GM12864 (cell line): ENCODE results near the gene EZR.

Experiments
- DNase-seq: peaks from one replicate; pipeline ENCODE4 v3.0.0-alpha.2; 2011; ENCODE audit warnings: low read depth
- H3K4me3 ChIP-seq: 2 replicates; pipeline ENCODE4 v1.5.1; 2011; ENCODE audit warnings: mild to moderate bottlenecking, low read depth, low read length, control low read depth
- CTCF ChIP-seq: IDR thresholded peaks from 2 replicates; pipeline ENCODE4 v1.5.1; 2011; ENCODE audit warnings: low read depth, mild to moderate bottlenecking, moderate library complexity, low read length, control low read depth, inconsistent platforms; ENCODE audit errors: missing control alignments

Gene EZR

GRCh38 chr6:158803733-158804143 lies 15.4 kb downstream of the EZR start:
- DNase-seq = peak; percentile 65
- peak overlapping the region; percentile 44 for H3K4me3 ChIP-seq
- TF ChIP-seq CTCF = no peak

DNA sequence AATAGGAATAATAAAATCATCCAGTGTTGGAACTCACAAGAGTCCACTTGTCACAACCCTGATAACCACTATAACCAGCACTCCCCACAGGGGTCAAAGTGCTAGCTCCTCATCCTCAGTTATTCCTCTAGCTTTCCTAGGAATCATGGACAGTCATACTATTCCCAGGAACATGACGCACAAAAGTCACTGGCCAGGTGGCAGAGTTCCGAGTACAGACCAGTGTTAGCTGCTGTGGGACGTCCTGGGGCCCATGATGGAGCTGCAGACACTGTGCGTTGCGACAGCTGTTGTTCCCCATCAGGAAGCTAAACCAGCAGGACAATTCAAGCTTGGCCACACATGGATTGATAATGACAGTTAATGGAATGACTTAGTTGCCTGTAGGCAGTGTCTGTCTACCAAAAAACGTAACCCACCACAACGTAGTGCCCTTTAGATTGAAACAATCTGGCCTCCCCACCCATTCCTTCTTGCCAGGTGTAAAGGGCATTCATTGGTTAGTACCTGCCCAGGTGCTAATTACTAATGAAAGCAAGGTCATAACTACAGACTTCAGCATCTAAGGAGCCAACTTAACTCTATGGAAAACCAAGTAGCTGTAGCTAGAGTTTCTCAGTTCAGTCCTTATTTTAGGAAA lies 17.4 kb downstream of the EZR start:
- no peak for TF ChIP-seq CTCF
- no peak for DNase-seq
- H3K4me3 ChIP-seq = no peak overlapping the region

DNA sequence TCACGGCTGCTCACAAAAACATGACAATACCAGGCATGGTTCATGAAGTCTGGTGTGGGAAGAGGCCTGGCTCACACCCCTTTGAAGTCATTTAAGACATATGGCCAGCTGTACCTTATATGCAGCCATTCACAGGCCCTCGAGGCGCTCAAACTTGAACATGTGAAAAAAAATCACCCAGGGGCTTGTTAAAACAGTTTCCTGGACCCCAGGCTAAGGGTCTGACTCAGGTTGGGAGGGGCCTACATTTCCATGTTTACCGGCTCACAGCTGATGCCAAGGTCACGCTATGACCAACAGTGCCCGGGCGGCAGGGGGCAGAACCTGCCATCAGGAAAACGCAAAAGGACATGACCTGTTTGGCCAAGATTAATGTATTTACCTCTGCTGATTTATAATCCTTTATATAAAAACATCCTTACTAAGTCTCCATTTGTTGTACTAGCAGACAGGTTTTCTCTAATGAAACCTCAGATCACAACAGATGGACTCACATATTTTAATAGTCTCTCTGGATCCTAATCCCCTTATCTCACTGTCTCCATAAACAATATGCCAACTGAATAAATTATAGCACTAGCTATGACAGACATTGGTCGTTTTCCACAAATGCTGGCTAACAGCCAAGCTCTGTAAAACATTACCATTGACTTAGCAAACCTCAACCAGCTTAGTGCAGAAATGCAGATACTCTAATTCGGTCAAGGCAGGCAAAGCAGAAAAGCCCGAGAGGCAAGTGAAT lies 19.9 kb downstream of the EZR start:
- DNase-seq = no peak
- no peak overlapping the region for H3K4me3 ChIP-seq
- TF ChIP-seq CTCF = peak; percentile 10

DNA sequence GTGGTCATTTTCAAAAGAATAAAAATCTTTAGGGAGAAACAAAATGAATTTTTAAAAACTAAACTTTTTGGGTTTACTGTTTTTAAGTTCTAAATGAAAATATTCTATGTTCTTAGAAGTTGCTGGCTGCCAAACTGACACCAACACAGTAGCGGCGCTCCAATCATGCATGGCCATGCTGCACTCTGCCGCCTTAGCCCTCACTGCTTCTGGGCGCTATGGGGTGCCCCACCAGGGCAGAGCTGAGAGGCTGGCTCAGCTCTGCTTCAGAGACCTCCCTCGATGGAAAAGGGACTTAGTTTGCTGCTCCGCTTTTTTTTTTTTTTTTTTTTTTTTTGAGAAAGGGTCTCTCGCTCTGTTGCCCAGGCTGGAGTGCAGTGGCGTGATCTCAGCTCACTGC lies 20.9 kb downstream of the EZR start:
- TF ChIP-seq CTCF = no peak
- H3K4me3 ChIP-seq = no peak overlapping the region
- DNase-seq = no peak

DNA sequence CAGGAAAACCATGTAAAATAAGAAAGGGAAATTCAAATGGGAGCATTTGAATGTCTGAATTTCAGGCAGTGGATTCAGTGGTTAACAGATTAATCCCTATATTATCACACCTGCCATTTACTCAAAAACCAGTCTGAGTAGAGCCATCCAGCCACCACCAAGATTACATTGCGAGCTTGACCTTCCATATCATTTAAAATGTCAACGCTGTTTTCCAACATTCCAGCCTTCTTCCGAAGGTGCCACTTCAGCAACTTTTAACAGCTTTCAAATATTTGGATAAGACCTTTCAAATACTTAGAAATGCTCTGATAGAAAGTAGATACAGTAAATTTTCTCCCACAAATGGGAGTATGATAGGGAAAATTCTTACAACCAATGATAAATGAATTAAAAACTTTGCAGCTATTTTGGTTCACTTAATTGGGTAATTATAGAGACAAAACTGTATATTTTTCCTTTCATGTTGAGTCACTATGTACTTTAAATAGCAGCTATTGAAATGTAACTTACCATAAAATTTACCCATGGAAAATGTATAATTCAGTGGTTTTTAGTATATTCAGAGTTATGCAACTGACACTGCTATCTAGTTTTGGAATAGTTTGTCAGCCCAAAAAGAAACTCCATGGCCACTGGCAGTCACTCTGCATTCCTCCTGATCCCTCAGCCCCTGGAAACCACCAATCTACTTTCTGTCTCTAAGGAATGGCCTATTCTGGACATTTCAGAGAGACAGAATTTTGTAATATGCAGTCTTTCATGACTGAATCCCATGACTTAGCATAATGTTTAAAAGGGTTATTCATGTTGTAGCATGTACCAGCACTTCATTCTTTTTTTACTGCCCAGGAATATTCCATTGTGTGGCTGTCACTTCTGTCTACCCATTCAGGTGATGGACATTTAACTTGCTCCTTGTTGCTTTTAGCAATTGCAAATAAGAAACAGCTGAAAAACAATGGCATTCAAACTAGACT lies 21.5 kb downstream of the EZR start:
- TF ChIP-seq CTCF = no peak
- H3K4me3 ChIP-seq = no peak overlapping the region
- no peak for DNase-seq

GRCh38 chr6:158796353-158796752 lies 22.8 kb downstream of the EZR start:
- no peak for TF ChIP-seq CTCF
- no peak for DNase-seq
- no peak overlapping the region for H3K4me3 ChIP-seq
